ENCODE results near the gene PCK2.

DNA sequence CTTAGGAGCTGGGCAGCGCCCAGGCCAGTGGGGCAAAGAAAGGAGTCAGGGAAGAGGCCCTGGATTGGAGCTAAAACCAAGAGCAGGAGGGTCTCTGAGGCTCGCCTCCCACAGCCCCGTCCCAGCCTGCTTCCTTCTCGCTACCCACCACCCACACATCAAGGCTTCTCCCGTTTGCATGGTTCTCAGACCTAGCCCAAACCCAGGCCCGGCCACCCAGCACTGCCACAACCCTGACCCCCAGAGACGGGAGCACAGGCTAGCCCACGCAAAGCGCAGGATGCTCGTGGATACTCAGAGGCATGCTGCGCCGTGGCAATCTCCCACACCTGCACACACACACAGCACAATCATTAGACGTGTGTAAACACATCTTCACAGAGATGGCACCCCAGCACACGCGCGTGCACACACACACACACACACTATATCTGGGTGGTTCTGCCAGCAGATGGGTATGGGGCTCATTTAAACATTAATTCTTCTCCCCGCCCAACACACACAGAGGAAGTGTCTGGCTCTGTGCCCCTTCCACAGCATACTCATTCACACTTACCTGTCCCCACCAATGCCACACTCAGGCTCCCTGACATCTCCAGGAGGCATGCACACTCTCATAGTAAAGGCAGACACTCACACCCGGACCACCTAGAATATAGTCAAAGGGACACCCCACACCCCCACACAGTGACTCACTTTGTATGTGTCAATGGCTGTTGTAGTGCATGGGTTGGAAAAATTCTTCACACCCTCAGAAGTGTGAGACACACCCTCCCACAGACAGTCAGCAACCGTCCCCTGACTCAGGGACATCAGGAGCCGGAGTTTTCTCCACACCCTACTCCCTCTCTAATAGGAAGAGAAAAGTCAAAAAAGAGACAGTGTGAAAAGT lies 41.2 kb upstream of the PCK2 start:
- TF ChIP-seq, protein P1, sequence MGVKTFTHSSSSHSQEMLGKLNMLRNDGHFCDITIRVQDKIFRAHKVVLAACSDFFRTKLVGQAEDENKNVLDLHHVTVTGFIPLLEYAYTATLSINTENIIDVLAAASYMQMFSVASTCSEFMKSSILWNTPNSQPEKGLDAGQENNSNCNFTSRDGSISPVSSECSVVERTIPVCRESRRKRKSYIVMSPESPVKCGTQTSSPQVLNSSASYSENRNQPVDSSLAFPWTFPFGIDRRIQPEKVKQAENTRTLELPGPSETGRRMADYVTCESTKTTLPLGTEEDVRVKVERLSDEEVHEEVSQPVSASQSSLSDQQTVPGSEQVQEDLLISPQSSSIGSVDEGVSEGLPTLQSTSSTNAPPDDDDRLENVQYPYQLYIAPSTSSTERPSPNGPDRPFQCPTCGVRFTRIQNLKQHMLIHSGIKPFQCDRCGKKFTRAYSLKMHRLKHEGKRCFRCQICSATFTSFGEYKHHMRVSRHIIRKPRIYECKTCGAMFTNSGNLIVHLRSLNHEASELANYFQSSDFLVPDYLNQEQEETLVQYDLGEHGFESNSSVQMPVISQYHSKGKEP (tag by site-specific recombination; IDR thresholded peaks at IDR 0.05) = no peak
- TF ChIP-seq, protein P2, sequence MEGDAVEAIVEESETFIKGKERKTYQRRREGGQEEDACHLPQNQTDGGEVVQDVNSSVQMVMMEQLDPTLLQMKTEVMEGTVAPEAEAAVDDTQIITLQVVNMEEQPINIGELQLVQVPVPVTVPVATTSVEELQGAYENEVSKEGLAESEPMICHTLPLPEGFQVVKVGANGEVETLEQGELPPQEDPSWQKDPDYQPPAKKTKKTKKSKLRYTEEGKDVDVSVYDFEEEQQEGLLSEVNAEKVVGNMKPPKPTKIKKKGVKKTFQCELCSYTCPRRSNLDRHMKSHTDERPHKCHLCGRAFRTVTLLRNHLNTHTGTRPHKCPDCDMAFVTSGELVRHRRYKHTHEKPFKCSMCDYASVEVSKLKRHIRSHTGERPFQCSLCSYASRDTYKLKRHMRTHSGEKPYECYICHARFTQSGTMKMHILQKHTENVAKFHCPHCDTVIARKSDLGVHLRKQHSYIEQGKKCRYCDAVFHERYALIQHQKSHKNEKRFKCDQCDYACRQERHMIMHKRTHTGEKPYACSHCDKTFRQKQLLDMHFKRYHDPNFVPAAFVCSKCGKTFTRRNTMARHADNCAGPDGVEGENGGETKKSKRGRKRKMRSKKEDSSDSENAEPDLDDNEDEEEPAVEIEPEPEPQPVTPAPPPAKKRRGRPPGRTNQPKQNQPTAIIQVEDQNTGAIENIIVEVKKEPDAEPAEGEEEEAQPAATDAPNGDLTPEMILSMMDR (tag by site-specific recombination; IDR thresholded peaks at IDR 0.05) = no peak
- TF ChIP-seq, protein P3, sequence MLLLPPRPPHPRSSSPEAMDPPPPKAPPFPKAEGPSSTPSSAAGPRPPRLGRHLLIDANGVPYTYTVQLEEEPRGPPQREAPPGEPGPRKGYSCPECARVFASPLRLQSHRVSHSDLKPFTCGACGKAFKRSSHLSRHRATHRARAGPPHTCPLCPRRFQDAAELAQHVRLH (tag by site-specific recombination; IDR thresholded peaks at IDR 0.05) = no peak
- TF ChIP-seq ZNF324 (tag by site-specific recombination; IDR thresholded peaks at IDR 0.05) = no peak
- no peak for TF ChIP-seq SCRT2 (tag by site-specific recombination; IDR thresholded peaks at IDR 0.05)
- TF ChIP-seq ZNF16 (tag by site-specific recombination; IDR thresholded peaks at IDR 0.05; ENCODE audit: low read depth) = no peak
- TF ChIP-seq ZNF521 (tag by site-specific recombination; IDR thresholded peaks at IDR 0.05) = no peak
- no peak for TF ChIP-seq GLI2 (tag by site-specific recombination; IDR thresholded peaks at IDR 0.05; ENCODE audit: borderline replicate concordance, low read depth)
- no peak for TF ChIP-seq ZNF121 (tag by site-specific recombination; IDR thresholded peaks at IDR 0.05)
- TF ChIP-seq ZNF24 (tag by site-specific recombination; IDR thresholded peaks at IDR 0.05) = no peak
- TF ChIP-seq ZNF549 (tag by site-specific recombination; IDR thresholded peaks at IDR 0.05) = no peak
- no peak for TF ChIP-seq ZNF223 (tag by site-specific recombination; IDR thresholded peaks at IDR 0.05)
- TF ChIP-seq ZNF311 (tag by site-specific recombination; IDR thresholded peaks at IDR 0.05; ENCODE audit: borderline replicate concordance) = no peak

Data from HEK293 (cell line).